ENCODE results near the gene KMT5C.

- TF ChIP-seq OSR1 (CRISPR knock-in tag; IDR thresholded peaks at IDR 0.05) (no peak), PPARA (CRISPR knock-in tag; IDR thresholded peaks at IDR 0.05; ENCODE audit: borderline replicate concordance) (no peak), ZC3H10 (CRISPR knock-in tag; IDR thresholded peaks at IDR 0.05) (no peak), CSDC2 (CRISPR knock-in tag; IDR thresholded peaks at IDR 0.05) (no peak), ESRRG (CRISPR knock-in tag; IDR thresholded peaks at IDR 0.05) (no peak), CREB5 (CRISPR knock-in tag; IDR thresholded peaks at IDR 0.05; ENCODE audit: low read depth) (no peak)
Observed at GRCh38 chr19:55299991-55300390, 39.7 kb upstream of the KMT5C start.

Measured in SK-N-SH treated with all-trans-retinoic acid at 6 μM for 48 hours (cell line).